IPS-18a (cell line): ENCODE results near the gene GNRHR.

ENCODE experiments used
- H3K27ac ChIP-seq: one replicate; pipeline ENCODE4 v1.5.1; 2013; ENCODE audit warnings: low read length
- H3K27me3 ChIP-seq: one replicate; pipeline ENCODE4 v1.6.1; 2013; ENCODE audit warnings: mild to moderate bottlenecking, low read length; ENCODE audit not compliant: control insufficient read depth, insufficient read depth
- H3K36me3 ChIP-seq: one replicate; pipeline ENCODE4 v1.6.1; 2013; ENCODE audit warnings: low read depth, low read length; ENCODE audit not compliant: control insufficient read depth
- H3K4me1 ChIP-seq: one replicate; pipeline ENCODE4 v1.6.1; 2013; ENCODE audit warnings: low read depth, low read length; ENCODE audit not compliant: control insufficient read depth
- H3K4me3 ChIP-seq: one replicate; pipeline ENCODE4 v1.5.1; 2013; ENCODE audit warnings: low read length
- H3K9ac ChIP-seq: one replicate; pipeline ENCODE4 v1.6.1; 2013; ENCODE audit warnings: mild to moderate bottlenecking, low read length, moderate library complexity
- H3K9me3 ChIP-seq: one replicate; pipeline ENCODE4 v1.6.1; 2013; ENCODE audit warnings: low read depth, low read length; ENCODE audit not compliant: control insufficient read depth

GNRHR gene, protein sequence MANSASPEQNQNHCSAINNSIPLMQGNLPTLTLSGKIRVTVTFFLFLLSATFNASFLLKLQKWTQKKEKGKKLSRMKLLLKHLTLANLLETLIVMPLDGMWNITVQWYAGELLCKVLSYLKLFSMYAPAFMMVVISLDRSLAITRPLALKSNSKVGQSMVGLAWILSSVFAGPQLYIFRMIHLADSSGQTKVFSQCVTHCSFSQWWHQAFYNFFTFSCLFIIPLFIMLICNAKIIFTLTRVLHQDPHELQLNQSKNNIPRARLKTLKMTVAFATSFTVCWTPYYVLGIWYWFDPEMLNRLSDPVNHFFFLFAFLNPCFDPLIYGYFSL

DNA sequence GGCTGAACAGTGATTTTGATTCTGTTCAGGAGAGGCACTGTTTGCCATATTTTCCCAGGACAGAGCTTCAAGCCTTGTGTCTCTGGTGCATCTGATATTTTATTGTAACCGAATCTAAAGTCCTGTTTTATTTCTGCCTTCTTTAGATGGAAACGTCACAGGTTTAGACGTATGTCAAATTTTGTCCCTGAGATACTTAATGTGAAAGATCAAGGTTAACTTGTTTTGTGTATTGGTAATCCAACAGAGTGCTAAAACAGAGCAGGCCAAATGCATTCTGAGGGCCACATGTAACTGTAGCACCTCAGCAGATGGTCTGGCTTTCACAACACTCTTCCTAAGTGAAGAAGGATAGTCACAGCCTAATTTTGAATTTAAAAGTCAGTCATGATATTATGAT lies at the start of gene GNRHR:
Gene GNRHR (minus strand): TSS at position 101 of the 400 bp plus-strand sequence. CDS start 53 bp downstream, at position 48.
- Histone ChIP-seq H3K27ac (no peak within 1 kb of the TSS), H3K36me3 (no peaks in the 10 kb centered on the region), H3K27me3 (no peaks in the 10 kb centered on the region), H3K4me3 (no peak within 1 kb of the TSS), H3K9ac (no peak within 1 kb of the TSS), H3K9me3 (no peaks in the 10 kb centered on the region), H3K4me1 (no peaks in the 10 kb centered on the region)

- Histone ChIP-seq H3K27ac (no peak overlapping the region), H3K4me1 (no peaks in the 10 kb centered on the region), H3K9me3 (no peaks in the 10 kb centered on the region), H3K4me3 (no peak overlapping the region), H3K9ac (no peak overlapping the region), H3K27me3 (no peaks in the 10 kb centered on the region), H3K36me3 (no peaks in the 10 kb centered on the region)
Observed at GRCh38 chr4:67796810-67797209, 42.6 kb upstream of the GNRHR start.

DNA sequence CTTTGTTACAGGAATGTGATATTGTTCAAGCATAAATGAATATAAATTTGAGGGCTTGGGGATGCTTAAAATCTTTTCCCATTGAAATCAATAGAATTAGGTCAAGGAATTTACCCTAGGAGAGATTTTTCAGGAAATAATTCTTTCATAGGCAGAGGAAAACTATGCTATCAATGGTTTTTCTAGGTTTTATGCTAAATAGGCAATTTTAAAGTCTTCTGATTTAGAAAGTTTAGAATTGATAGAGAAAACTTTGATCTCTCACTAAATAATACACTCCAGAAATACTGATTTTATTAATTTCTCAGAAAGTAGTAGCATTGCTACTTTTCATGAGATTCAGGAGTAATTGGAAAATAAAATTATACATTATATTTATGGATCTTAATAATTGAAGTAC lies 36.5 kb upstream of the GNRHR start:
- no peaks in the 10 kb centered on the region for H3K9me3 ChIP-seq
- H3K27me3 ChIP-seq = no peaks in the 10 kb centered on the region
- H3K9ac ChIP-seq = no peak overlapping the region
- H3K4me1 ChIP-seq = no peaks in the 10 kb centered on the region
- H3K27ac ChIP-seq = no peak overlapping the region
- H3K36me3 ChIP-seq = no peaks in the 10 kb centered on the region
- H3K4me3 ChIP-seq = no peak overlapping the region

GRCh38 chr4:67787311-67787710 lies 33.1 kb upstream of the GNRHR start:
- H3K4me3 ChIP-seq = no peak overlapping the region
- no peaks in the 10 kb centered on the region for H3K4me1 ChIP-seq
- H3K9ac ChIP-seq = no peak overlapping the region
- H3K27ac ChIP-seq = no peak overlapping the region
- H3K27me3 ChIP-seq = no peaks in the 10 kb centered on the region
- H3K9me3 ChIP-seq = no peaks in the 10 kb centered on the region
- no peaks in the 10 kb centered on the region for H3K36me3 ChIP-seq

DNA sequence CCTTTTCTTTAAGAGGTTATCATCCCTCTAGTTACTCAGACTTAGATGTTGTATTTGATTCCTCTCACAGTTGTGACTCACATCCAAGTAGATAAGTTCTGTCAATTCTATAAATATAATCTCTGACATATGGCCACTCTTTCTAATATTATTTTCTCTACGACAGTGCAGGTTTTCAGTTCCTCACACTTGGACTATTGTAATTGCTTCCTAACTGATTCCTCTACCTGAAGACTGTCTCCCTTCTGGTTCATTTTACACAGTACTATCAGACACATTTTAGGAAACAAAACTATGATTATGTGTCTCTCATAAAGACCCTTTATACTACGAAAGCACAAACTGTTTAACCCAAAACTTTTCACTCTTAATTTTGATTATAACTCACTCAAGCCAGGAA lies 31.3 kb upstream of the GNRHR start:
- H3K36me3 ChIP-seq = no peaks in the 10 kb centered on the region
- no peak overlapping the region for H3K27ac ChIP-seq
- H3K4me1 ChIP-seq = no peaks in the 10 kb centered on the region
- H3K27me3 ChIP-seq = no peaks in the 10 kb centered on the region
- no peak overlapping the region for H3K9ac ChIP-seq
- no peak overlapping the region for H3K4me3 ChIP-seq
- no peaks in the 10 kb centered on the region for H3K9me3 ChIP-seq

DNA sequence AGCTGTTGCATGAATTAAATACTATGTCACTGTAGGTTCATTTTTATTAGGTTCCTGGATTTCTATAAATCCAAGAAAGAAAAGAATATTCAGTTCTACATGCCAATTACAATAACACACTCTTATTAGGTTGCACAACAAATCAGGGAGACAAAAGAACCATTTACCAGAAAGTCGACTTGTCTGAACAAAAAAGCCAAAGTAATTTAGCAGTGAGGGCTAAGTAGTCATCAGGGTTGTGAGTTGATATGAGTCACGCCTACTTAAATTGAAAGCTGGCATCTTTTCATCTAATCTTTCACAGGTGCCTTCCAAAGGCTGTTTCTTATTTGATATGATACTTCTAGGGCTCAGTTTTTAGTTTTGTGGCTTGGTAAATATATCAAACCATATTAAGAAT lies 25.4 kb upstream of the GNRHR start:
- Histone ChIP-seq H3K27me3 (no peaks in the 10 kb centered on the region), H3K27ac (no peak overlapping the region), H3K4me1 (no peaks in the 10 kb centered on the region), H3K36me3 (no peaks in the 10 kb centered on the region), H3K9me3 (no peaks in the 10 kb centered on the region), H3K4me3 (no peak overlapping the region), H3K9ac (no peak overlapping the region)

DNA sequence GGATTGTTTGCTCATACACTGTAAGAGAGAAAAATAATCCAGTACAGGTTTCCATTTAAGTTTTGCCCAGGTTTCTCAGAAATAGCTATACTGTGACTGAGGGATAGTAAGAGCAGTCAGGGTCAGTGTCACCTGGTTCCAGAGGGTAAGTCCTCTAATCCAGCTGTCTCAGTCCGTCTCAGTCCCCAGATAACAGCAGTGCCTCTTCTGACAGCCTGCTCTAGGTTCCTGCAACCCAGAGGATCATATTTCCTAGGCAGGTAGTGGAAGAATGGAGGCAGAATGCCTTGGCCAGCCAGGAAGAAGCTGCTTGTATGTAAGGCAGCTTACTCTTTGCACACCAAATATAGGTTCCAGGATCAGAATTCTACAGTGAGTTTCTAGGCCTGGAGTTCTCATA lies 22.6 kb upstream of the GNRHR start:
- no peaks in the 10 kb centered on the region for H3K9me3 ChIP-seq
- no peak overlapping the region for H3K27ac ChIP-seq
- no peaks in the 10 kb centered on the region for H3K27me3 ChIP-seq
- no peak overlapping the region for H3K4me3 ChIP-seq
- H3K4me1 ChIP-seq = no peaks in the 10 kb centered on the region
- H3K36me3 ChIP-seq = no peaks in the 10 kb centered on the region
- no peak overlapping the region for H3K9ac ChIP-seq

- no peak overlapping the region for H3K27ac ChIP-seq
- H3K4me3 ChIP-seq = no peak overlapping the region
- no peaks in the 10 kb centered on the region for H3K27me3 ChIP-seq
- H3K9me3 ChIP-seq = no peaks in the 10 kb centered on the region
- H3K9ac ChIP-seq = no peak overlapping the region
- no peaks in the 10 kb centered on the region for H3K4me1 ChIP-seq
- no peaks in the 10 kb centered on the region for H3K36me3 ChIP-seq
Observed at GRCh38 chr4:67770422-67770821, 16.2 kb upstream of the GNRHR start.

GRCh38 chr4:67765928-67766327 lies 11.7 kb upstream of the GNRHR start:
- Histone ChIP-seq H3K4me3 (no peak overlapping the region), H3K9ac (no peak overlapping the region), H3K27ac (no peak overlapping the region), H3K4me1 (no peaks in the 10 kb centered on the region), H3K9me3 (no peaks in the 10 kb centered on the region), H3K36me3 (no peaks in the 10 kb centered on the region), H3K27me3 (no peaks in the 10 kb centered on the region)

DNA sequence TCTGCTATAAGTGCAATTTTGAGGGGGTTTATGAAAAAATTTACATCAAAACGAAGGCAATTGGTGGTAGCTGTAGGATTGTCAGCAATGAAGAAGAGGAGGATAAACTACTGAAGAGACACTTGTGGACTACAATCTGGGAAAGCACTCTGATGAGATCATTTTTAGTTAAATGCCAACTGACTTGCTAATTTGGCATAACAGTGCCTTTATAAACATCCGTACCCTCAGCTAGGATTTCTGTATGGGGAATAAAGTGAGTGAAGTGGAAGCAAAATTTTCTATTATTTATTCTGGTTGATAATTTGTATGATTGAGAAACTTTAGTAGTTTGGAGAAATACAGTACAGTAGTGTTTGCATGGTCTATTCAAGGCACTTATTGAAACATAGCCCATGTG lies 11.2 kb upstream of the GNRHR start:
- Histone ChIP-seq H3K27ac (no peak overlapping the region), H3K4me1 (no peaks in the 10 kb centered on the region), H3K4me3 (no peak overlapping the region), H3K36me3 (no peaks in the 10 kb centered on the region), H3K27me3 (no peaks in the 10 kb centered on the region), H3K9ac (no peak overlapping the region), H3K9me3 (no peaks in the 10 kb centered on the region)

- H3K27me3 ChIP-seq = no peaks in the 10 kb centered on the region
Observed at GRCh38 chr4:67764183-67764582, 10.0 kb upstream of the GNRHR start.

DNA sequence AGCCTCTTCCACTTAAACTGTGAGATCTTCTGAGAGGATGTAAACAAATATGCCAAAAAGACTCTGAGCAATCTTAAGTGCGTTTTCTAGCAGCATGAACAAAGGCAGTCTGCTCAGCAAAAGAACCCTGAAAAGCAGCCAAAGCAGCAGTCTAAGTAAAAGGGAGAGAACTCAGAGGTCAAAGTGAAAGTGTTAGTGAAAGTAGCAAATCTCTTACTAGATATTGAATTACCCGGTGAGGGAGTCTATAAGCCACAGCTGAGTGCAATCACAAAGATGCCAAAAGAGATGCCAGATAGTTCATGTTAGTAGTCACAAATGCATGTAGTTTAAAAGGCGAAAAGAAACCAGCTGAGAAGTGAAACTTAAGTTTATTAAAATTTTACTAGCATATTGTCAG lies 7.9 kb upstream of the GNRHR start:
- Histone ChIP-seq H3K4me3 (no peak overlapping the region), H3K27ac (no peak overlapping the region), H3K4me1 (no peaks in the 10 kb centered on the region), H3K9me3 (no peaks in the 10 kb centered on the region), H3K36me3 (no peaks in the 10 kb centered on the region), H3K9ac (no peak overlapping the region), H3K27me3 (no peaks in the 10 kb centered on the region)

More at GRCh38 chr4:67764183-67764582, 10.0 kb upstream of the GNRHR start:
- Histone ChIP-seq H3K4me1 (no peaks in the 10 kb centered on the region), H3K36me3 (no peaks in the 10 kb centered on the region), H3K27ac (no peak overlapping the region), H3K4me3 (no peak overlapping the region), H3K9ac (no peak overlapping the region), H3K9me3 (no peaks in the 10 kb centered on the region)
